HG02588 (cell line): ENCODE measurements around the gene PCGF1.
A peak's percentile ranks its signal among the peaks of the same experiment; 100 is the strongest.

Source experiments
- ATAC-seq: cut with Tn5 transposase; IDR thresholded peaks from one replicate; pipeline ENCODE4 v1.9.1; 2021; ENCODE audit warnings: mild to moderate bottlenecking, moderate library complexity; ENCODE audit not compliant: unreplicated experiment

PCGF1 gene

DNA sequence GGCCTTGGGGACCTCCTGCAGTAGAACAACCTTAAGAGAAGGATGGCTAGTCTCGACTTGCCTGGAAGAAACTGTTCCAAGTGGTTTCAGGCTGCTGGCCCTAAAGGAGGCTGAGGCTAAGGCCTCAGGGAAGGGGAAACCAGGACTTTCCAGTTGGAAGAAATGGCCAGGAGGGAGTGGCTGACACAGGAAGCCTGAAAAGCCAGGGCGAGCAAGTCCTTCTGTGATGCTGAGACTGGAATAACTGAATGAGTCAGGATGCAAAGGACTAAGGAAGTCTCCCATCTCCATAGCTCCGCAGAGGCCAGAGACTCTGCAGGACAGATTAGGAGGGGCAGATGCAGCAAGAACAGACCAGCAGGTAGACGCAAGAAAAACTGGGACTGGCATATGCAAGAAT, 29.6 kb upstream of the PCGF1 start:
- ATAC-seq, result no peak

DNA sequence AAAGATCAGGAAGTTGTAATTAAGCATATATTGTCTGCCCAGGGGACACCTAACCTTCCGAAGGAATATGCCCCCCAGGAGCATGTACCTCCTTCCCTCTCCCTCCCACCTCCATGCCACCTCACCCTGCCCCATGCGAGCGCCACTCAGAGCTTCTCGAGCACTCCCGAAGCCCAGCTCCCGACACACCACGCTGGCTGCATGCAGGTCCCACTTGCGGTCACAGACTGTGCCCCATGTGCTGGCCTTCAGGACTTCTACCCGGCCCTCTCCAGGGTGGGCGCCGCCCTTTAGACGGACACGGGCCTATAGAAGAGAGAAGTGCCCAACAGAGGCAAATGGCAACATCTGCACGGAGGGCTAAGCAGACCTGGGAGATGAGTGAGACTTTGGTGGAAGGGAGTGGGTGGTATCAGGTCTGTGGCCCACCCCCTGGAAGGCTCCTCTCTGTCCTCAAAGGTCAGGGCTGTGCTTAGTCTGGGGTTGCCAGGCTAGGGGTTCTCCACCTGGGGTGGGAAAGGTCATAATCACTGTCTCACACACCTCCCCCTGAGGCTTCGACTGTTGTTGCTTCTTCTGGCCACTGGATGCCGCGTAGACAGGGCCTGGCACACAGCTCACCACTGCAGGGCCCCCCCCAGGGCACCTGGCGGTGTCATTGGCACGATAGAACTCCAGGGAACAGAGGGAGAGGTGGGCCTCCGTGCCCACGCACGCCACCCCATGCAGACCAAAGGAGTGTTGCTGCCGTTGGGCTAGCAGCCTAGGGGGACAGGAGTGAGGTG, 28.9 kb upstream of the PCGF1 start:
- no peak for ATAC-seq

DNA sequence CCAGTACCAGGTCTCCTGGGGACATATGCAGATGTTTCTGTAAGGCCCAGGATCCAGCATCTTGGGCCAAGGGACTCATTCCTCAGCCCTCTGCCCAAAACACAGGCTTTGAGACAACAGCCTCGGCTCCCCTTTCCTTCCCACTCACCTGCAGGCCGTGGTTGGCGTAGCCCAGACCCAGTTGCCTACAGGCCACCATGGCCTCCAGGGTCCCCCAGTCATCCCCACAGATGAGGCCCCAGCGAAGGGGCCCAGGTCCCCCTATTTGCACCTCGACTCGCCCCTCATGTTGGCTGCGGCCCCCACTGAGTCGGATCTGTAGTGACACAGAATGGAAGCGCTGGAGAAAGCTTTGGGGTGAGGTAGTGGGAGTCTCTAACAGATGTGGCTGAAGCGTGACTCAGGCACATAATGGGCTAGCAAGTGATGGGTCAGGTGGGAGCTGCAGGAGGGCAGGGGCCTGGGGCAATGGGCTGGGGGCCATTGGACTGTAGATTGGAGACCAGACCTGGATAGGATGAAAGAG, 28.0 kb upstream of the PCGF1 start:
- no peak for ATAC-seq

DNA sequence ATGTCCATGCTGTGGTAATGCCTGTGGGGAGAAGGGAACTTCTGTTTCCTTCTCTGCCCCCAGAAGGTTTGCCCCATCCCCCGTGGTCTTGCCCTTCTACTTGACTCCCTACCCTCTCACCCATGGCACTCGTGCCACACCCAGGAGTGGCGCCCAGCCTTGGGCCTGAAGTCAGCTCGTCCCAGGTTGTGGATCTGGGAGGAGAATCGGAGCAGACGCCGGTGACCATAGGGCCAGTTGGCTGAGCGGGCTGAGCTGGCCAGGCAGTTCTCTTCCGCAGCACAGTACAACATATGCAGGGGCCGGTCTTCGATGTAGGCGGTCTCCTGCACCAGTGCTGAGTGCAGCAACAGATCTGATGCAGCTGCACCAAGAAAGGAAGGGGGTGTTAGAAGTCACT, 26.9 kb upstream of the PCGF1 start:
- ATAC-seq, result no peak

DNA sequence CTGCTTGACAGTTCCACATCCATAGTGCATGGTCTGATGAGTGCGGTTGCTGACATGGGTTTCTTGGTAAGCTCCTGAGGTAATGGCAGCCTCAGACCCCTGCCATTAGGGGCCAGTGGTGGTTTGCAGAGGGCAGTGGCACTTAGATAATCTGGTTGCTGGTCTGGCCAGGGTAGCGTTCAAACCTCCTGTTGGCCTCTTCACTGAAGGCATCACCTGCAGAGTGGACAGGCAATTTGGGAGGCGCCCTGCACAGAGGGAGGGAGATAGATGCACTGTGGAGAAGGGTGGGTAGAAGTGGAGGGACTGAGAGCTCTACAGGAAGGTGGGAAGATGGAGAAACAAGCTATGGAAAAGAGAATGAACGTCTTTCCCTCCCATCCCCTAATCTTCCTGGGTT, 26.0 kb upstream of the PCGF1 start:
- no peak for ATAC-seq

DNA sequence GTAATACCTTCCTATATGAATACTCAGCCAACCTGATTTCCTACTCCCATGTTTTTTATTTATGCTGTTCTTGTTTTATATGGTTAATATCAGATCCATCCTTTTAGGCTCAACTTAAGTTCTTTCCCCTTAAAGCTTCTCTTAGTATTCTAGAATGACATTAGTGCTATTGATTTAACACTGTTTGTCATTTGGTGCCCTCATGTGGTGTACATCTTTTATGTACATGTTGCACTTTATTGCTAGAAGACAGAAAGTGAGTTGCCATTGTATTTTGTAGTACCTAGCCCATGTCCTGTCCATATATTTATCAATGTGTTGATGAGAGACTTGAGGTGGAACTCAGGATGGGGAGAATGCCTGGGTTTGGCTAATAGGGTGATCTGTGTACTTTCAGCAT, 24.7 kb upstream of the PCGF1 start:
- no peak for ATAC-seq

DNA sequence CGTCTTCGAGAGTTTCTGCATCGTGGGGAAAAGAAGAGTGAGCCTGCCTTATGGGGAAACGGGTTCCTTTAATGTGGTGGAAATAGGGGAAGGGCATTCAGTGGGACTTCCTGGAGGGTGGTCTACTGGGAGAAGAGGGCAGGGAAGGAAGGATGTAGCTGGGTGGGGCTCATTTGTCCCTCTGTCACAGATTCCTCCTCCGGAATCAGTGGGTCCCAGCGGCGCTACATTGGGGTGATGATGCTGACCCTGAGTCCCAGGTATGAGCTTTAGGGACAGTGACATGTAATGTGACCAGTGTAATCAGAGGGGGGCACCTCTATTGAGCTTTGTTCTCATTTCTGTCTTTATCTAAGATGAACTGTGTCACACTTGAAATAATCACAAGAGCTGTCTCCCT, 24.2 kb upstream of the PCGF1 start:
- no peak for ATAC-seq

DNA sequence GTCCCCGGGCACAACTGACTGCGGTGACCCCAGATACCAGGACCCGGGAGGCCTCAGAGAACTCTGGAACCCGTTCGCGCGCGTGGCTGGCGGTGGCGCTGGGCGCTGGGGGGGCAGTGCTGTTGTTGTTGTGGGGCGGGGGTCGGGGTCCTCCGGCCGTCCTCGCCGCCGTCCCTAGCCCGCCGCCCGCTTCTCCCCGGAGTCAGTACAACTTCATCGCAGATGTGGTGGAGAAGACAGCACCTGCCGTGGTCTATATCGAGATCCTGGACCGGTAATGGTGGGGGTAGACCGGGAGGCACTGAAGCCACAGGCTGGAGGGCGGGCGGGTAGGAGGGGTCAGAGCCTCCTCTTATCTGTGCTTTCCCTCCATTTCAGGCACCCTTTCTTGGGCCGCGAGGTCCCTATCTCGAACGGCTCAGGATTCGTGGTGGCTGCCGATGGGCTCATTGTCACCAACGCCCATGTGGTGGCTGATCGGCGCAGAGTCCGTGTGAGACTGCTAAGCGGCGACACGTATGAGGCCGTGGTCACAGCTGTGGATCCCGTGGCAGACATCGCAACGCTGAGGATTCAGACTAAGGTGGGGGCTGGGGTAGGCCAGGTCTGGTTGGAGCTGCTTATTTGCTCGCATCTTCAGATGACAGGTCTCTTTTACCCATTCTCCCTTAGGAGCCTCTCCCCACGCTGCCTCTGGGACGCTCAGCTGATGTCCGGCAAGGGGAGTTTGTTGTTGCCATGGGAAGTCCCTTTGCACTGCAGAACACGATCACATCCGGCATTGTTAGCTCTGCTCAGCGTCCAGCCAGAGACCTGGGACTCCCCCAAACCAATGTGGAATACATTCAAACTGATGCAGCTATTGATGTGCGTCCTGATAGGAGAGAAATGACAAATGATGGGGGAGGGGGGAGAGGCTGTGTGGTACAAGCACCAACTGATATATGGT, 23.0 kb upstream of the PCGF1 start:
- peak; percentile 27 for ATAC-seq

DNA sequence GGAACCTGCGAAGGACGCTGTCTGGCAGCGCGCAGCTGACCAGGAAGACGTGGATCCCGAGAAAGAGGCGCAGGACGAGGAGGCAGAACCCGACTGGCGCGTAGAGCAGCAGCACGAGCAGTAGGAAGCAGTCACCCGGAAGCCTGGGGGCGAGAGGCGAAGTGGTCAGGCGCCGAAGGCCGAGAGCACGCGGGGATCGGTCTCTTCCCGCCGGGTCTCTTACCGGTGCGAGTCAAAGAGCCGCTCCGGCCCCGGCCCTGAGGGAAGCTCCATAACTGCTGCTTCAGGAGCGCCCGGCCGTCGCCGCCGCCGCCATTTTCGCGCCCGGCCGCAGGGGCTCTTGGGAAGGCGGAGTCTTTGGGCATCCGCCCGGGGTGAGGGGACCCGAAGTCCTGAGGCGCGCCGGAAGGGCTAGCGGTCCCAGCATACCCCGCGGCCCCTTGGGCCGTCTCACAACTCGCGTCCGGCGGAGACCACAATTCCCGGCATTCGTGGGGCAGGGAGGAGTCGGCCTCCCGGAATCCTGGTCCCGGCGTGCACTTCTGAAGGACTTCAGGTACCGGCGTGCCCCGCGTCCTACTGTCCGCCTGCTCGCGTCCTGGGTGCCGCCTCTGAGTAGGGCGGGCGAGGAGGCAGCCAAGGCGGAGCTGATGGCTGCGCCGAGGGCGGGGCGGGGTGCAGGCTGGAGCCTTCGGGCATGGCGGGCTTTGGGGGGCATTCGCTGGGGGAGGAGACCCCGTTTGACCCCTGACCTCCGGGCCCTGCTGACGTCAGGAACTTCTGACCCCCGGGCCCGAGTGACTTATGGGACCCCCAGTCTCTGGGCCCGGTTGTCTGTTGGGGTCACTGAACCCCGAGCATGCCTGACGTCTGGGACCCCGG, 22.1 kb upstream of the PCGF1 start, which contains the start of the genes AUP1 and HTRA2:
TSS of gene AUP1 (minus strand) at position 350 of the 882 bp plus-strand sequence. CDS start at position 273, 77 bp downstream.
TSS of gene HTRA2 (plus strand) at position 577 of the 882 bp plus-strand sequence. CDS start at position 651, 74 bp downstream.
- ATAC-seq, result peak; percentile 79

DNA sequence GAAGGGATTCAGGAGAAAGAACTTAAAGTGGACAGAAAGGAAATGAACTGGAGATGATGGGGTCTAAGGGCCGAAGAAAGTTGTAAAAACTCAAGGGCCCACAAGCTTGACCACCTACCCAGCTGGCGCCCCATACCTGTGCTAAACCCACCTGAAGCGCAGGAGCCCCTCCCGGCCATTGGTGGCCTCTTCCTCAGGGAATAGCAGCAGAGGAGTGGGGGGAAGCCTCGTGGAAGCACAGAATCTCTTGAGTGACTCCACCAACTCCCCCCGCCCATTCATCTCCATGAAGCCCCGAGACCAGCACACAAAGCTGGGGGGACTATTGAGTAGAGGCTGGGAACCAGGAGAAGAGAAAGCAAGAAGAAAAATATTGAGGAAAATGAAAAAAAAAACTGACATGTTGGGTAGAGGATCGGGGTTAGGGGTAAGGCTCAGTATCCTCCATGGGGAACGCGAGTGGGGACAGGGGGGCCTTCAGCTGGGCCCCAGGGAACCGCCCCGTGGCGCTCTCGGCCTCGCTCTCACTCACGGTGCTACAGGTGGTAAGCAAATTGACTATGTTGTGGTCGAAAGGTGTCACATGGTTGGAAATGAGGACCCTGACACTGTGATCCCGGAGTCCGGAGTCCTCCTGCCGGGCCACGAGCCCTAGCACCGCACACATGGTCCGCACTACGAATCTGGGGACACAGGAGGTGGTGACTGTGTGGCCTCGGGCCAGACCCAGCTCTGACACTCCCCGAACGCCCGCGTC, 21.3 kb upstream of the PCGF1 start:
- peak; percentile 7 for ATAC-seq

DNA sequence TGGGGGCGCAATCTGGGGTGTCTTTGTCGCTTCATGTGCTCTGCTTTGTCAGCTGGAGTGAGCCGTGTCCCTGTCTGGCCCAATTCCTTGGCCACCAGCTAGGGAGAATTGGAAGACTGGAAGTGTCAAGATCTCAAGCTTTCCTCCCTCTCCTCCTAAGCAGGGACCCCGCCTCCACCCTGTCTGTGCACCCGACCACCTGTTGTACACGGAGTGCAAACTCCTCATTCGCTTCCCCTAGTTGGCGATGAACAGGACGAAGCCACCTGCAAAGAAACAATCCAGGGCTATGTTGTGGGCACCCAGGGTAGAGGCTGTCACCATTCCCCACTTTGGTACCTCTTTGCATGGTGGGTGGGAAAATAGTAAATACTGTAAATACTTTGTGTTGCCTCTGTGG, 20.2 kb upstream of the PCGF1 start:
- ATAC-seq, result no peak

DNA sequence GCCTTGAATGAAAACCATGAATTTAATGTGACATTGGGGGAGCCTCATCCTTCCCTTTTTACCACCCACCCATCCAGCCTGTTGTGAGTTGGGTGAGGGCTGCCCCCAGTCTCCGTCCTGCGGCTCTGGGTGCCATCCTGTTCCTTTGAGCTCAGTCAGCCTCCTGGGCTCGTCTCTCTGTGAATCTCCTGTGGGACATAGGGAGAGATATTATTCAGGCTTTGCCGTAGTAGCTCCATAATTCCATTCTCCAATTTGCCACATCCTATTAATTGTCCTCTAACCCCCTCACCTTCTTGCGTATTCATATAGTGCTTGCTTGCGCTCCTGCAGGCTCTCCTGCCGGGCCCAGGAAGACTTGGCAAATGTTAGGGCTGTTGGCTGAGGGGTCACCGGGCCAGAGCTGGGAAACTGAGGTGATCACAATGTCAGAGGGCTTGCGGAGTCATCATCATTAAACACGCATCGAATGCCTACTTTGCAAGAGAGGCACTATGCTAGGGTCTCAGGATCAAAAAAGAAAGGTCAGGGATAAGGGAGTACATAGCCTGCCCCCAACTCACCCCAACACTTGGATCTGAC, 19.2 kb upstream of the PCGF1 start:
- no peak for ATAC-seq

DNA sequence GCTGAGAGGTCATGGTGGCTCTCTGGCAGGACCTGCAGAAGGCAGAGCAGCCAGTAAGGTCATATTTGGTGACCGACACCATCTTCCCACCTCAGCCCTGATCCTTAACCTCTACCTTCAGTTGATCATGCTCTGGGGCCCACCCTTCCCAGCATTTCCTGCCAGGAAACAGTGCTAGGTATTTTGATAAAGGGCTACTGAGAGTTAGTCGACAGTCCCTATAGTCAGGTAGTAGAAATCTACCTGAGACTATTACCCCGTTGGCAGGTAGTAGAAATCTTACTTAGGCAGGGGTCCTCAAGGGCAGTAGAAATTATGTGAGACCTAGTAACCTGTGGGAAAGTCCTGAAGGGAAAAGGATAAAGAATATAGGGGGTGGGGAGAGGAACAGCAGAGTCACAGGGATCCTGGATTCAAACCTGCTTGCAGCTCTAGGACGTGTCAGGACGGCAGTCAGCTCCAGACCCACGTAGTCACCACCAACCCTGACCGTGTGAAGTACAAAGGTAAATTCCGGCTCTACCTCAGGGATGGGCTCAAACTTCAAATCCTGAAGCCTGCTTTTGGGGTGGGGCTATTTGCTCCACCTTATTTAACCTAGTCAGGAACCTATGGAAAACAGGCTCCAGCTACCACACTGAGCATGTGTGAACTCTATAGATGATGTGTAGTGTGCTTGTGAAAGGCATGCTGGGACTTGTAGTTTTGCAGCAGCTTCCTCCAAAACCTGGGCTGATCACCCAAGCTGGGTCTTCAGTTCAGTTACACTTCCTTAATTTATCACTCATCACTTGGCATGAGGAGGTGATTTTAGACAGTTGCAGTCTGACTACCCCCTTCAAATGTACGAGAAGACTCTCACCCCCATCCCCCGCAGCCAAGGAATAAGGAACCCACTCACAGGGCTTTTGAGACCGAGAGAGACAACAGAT, 18.5 kb upstream of the PCGF1 start, which contains the start of gene DQX1:
TSS of gene DQX1 (minus strand) at position 515 of the 932 bp plus-strand sequence. CDS start at position 13, 502 bp downstream.
- ATAC-seq, result no peak

DNA sequence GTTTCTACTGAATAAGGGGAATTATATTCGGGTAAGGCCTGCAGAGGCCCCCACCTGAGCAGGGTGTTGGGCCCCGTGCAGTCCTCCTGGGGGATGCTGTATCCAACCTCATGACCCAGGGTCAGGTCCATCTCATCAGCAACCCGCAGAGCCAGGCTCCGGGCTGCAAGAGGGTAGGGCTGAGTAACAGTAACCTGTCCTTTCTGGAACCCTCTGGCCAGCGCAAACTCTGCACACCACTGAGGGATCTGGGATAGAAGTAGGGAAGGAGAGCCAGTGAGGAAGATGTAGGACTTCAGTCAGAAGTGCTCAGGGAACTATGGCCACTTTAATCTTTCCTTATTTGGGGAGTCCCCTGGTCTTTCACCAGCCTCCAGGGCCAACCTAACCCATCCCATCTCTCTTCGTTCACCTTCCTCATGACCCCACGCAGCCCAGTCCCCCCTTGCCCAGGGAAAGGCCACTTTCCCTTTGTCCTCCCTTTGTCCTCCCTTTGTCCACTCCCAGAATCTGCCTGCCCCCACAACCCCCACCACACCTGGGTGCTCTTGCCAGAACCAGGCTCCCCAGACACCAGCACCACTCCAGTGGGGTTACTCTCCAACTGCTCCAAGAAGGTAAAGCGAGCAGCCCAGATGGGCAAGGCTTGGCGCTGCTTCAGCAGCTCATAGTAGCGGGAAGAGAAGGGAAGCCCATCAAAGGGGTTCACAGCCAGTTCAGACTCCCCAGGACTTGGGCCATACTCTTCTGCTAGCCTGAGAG, 17.6 kb upstream of the PCGF1 start:
- no peak for ATAC-seq

DNA sequence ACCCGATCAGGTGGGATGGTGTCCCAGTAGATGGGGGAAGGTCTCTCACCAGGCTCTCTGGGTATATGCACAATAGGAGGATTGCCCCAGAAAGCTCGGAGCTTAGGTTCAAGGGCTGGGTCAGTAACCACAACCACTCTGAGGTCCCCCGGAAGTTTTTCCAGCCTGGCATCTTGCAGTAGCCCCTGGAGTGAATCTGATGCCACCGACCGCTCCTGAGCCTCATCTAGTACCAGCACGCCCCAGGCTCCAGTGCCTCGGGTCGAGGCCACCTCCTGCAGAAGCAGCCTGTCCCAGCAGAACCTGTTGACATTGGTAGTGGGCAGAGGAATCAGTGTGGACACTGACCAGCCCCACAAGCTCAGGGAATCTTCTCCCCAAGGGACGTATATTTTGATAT, 16.5 kb upstream of the PCGF1 start:
- ATAC-seq, result no peak

DNA sequence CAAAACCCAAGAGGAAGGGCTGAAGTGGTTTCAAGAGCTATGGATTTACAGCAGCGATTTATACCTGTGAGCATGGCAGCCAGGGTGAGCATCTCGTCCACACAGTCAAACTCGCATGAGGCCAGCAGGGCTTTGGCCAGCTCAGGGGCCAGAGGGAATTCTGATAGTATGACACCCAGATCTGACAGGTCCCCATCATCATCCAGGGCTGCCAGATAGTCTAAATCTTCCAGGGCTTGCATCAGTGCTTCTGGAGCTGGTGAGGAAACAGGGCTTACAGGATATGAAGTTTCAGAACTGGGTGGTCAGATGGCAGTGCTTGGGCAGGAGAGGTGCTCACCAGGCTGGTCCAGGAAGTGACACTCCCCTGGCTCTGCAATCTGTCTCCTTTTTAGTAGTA, 15.0 kb upstream of the PCGF1 start:
- no peak for ATAC-seq

DNA sequence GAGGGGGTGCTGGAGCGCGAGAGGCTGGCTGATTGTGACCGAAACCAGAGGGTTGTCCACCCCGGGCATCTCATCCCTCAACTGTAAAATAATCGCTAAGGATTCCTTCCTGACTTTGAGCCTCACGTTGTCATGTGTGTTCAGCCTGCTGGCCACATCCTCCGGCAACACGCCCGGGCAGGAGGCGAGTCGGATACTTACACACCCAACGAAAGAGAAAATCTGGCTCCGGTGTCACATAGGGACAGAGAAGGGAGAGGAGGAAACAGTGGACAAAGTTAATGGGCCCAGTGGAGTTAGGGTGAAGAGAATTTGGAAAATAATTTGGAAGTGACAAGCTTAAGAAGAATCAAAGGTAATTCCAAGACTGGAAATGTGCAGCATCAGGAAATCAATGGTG, 9.2 kb upstream of the PCGF1 start:
- ATAC-seq, result no peak
